SK-N-SH treated with all-trans-retinoic acid at 6 μM for 48 hours (cell line): ENCODE results near the gene AP3D1.

Experiments
- ATAC-seq: fragments of 200-7000 bp; cut with Tn5 transposase; 3 replicates; pipeline ENCODE4 v1.9.1; 2020; ENCODE audit warnings: mild to moderate bottlenecking, moderate library complexity
- ARNTL ChIP-seq: fragments of 450-650 bp; formaldehyde crosslinking; IDR thresholded peaks from 2 replicates; pipeline ENCODE4 v1.5.0; 2020; ENCODE audit warnings: low read depth, mild to moderate bottlenecking, moderate library complexity, borderline replicate concordance
- BACH2 ChIP-seq: fragments of 250-450 bp; sonication (Bioruptor Pico); IDR thresholded peaks from 2 replicates; pipeline ENCODE4 v1.9.0; 2021; ENCODE audit warnings: mild to moderate bottlenecking, borderline replicate concordance
- CSDC2 ChIP-seq: fragments of 250-450 bp; sonication (Bioruptor Pico); IDR thresholded peaks from 2 replicates; pipeline ENCODE4 v1.5.0; 2020; ENCODE audit warnings: mild to moderate bottlenecking, moderate library complexity
- ESRRG ChIP-seq: fragments of 250-450 bp; sonication (Bioruptor Pico); IDR thresholded peaks from 2 replicates; pipeline ENCODE4 v1.6.1; 2021; ENCODE audit warnings: mild to moderate bottlenecking
- GLIS3 ChIP-seq: fragments of 250-450 bp; sonication (Bioruptor Pico); IDR thresholded peaks from 2 replicates; pipeline ENCODE4 v1.5.0; 2020; ENCODE audit warnings: mild to moderate bottlenecking, moderate library complexity
- ISL1 ChIP-seq: fragments of 250-450 bp; sonication (Bioruptor Pico); IDR thresholded peaks from 2 replicates; pipeline ENCODE4 v2.1.2; 2022; ENCODE audit warnings: mild to moderate bottlenecking, moderate library complexity
- OSR1 ChIP-seq: fragments of 250-450 bp; sonication (Bioruptor Pico); IDR thresholded peaks from 2 replicates; pipeline ENCODE4 v1.8.0; 2022; ENCODE audit warnings: moderate library complexity, mild to moderate bottlenecking, inconsistent platforms
- RARB ChIP-seq: fragments of 250-450 bp; sonication (Bioruptor Pico); IDR thresholded peaks from 2 replicates; pipeline ENCODE4 v1.8.0; 2021; ENCODE audit warnings: mild to moderate bottlenecking, moderate library complexity
- SNAI2 ChIP-seq: fragments of 250-450 bp; sonication (Bioruptor Pico); IDR thresholded peaks from 2 replicates; pipeline ENCODE4 v1.5.0; 2020; ENCODE audit warnings: mild to moderate bottlenecking, moderate library complexity
- TCF4 ChIP-seq: fragments of 250-450 bp; sonication (Bioruptor Pico); IDR thresholded peaks from 2 replicates; pipeline ENCODE4 v1.8.0; 2021; ENCODE audit warnings: mild to moderate bottlenecking, moderate library complexity, borderline replicate concordance
- ZC3H10 ChIP-seq: fragments of 250-450 bp; sonication (Bioruptor Pico); IDR thresholded peaks from 2 replicates; pipeline ENCODE4 v1.5.1; 2021; ENCODE audit warnings: mild to moderate bottlenecking, moderate library complexity
- ZFP3 ChIP-seq: fragments of 250-450 bp; sonication (Bioruptor Pico); IDR thresholded peaks from 2 replicates; pipeline ENCODE4 v1.5.0; 2020; ENCODE audit warnings: mild to moderate bottlenecking, moderate library complexity
- ZFP30 ChIP-seq: fragments of 450-650 bp; formaldehyde crosslinking; IDR thresholded peaks from 2 replicates; pipeline ENCODE4 v1.5.0; 2022; ENCODE audit warnings: mild to moderate bottlenecking, moderate library complexity
- ZNF565 ChIP-seq: fragments of 450-650 bp; formaldehyde crosslinking; conservative IDR thresholded peaks from 2 replicates; pipeline ENCODE4 v1.5.0; 2020; ENCODE audit warnings: low read depth, mild to moderate bottlenecking, moderate library complexity
- ZNF70 ChIP-seq: fragments of 450-650 bp; formaldehyde crosslinking; IDR thresholded peaks from 2 replicates; pipeline ENCODE4 v1.5.0; 2020; ENCODE audit warnings: mild to moderate bottlenecking, moderate library complexity
- ZNF8 ChIP-seq: fragments of 450-650 bp; formaldehyde crosslinking; IDR thresholded peaks from 2 replicates; pipeline ENCODE4 v1.5.0; 2020; ENCODE audit warnings: mild to moderate bottlenecking, moderate library complexity
- TF ChIP-seq, protein P1 (sequence below): fragments of 250-450 bp; sonication (Bioruptor Pico); IDR thresholded peaks from 2 replicates; pipeline ENCODE4 v1.5.1; 2021; ENCODE audit warnings: mild to moderate bottlenecking, moderate library complexity
- TF ChIP-seq, protein P2 (sequence below): fragments of 250-450 bp; sonication (Bioruptor Pico); IDR thresholded peaks from 2 replicates; pipeline ENCODE4 v1.8.0; 2021; ENCODE audit warnings: low read depth, mild to moderate bottlenecking, moderate library complexity, borderline replicate concordance
- TF ChIP-seq, protein P3 (sequence below): fragments of 250-450 bp; sonication (Bioruptor Pico); IDR thresholded peaks from 2 replicates; pipeline ENCODE4 v1.5.0; 2020; ENCODE audit warnings: mild to moderate bottlenecking, moderate library complexity
- TF ChIP-seq, protein P4 (sequence below): fragments of 250-450 bp; sonication (Bioruptor Pico); IDR thresholded peaks from 2 replicates; pipeline ENCODE4 v1.8.0; 2020; ENCODE audit warnings: mild to moderate bottlenecking, moderate library complexity, borderline replicate concordance

Gene AP3D1

DNA sequence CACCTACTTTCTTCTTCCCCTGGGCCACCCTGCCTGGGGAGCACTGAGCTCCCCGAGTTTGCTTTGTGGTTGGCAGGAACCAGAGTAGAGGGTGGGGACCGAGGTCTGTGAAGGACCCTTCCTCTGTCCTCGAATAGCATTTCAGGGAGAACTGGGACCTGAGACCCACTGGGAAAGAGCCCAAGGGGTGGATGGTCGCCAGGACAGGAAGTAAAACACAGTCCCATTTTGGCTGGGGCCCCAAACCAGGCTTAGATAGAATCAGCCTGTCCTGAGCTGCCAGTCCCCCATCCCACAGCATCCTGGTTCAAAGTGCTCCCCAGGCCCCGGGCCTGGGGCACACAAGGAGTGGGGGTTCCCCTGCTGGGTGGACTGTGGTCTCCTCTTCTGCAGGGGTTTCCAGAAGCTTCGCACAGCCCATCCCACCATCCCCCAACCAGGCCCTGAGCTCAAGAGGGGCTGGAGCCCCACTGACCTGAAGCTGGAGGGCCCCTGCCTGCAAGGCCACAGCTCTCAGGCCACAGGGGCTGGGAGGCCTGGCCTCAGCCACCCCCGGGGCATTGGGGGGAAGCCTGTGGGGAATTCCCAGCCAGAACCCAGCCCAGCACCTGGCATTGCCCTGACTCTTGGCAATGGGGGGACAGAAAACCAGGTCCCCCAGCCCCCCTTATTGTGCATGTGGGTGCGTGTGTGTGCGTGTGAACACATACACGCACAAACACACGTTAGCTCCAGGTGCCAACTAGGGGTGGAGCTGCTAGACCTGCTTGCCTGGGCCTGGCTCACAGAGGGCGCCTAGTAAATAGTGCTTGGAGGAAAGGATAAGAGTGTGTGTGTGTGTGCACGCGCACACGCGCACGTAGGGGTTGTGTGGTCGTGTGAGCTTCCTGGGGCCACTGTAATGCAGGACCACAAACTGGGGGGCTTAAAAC, 99.3 kb downstream of the AP3D1 start:
- TF ChIP-seq SNAI2 (CRISPR knock-in tag), result no peak
- no peak for TF ChIP-seq RARB (CRISPR knock-in tag)
- TF ChIP-seq ZFP3 (CRISPR knock-in tag), result no peak
- TF ChIP-seq ZNF70, result no peak
- TF ChIP-seq, protein P1, sequence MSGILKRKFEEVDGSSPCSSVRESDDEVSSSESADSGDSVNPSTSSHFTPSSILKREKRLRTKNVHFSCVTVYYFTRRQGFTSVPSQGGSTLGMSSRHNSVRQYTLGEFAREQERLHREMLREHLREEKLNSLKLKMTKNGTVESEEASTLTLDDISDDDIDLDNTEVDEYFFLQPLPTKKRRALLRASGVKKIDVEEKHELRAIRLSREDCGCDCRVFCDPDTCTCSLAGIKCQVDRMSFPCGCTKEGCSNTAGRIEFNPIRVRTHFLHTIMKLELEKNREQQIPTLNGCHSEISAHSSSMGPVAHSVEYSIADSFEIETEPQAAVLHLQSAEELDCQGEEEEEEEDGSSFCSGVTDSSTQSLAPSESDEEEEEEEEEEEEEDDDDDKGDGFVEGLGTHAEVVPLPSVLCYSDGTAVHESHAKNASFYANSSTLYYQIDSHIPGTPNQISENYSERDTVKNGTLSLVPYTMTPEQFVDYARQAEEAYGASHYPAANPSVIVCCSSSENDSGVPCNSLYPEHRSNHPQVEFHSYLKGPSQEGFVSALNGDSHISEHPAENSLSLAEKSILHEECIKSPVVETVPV (CRISPR knock-in tag), result no peak
- TF ChIP-seq, protein P2, sequence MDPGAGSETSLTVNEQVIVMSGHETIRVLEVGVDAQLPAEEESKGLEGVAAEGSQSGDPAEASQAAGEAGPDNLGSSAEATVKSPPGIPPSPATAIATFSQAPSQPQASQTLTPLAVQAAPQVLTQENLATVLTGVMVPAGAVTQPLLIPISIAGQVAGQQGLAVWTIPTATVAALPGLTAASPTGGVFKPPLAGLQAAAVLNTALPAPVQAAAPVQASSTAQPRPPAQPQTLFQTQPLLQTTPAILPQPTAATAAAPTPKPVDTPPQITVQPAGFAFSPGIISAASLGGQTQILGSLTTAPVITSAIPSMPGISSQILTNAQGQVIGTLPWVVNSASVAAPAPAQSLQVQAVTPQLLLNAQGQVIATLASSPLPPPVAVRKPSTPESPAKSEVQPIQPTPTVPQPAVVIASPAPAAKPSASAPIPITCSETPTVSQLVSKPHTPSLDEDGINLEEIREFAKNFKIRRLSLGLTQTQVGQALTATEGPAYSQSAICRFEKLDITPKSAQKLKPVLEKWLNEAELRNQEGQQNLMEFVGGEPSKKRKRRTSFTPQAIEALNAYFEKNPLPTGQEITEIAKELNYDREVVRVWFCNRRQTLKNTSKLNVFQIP (CRISPR knock-in tag), result no peak
- TF ChIP-seq OSR1 (CRISPR knock-in tag), result no peak
- no peak for TF ChIP-seq ARNTL
- no peak for TF ChIP-seq CSDC2 (CRISPR knock-in tag)
- no peak for TF ChIP-seq ISL1 (CRISPR knock-in tag)
- TF ChIP-seq, protein P3, sequence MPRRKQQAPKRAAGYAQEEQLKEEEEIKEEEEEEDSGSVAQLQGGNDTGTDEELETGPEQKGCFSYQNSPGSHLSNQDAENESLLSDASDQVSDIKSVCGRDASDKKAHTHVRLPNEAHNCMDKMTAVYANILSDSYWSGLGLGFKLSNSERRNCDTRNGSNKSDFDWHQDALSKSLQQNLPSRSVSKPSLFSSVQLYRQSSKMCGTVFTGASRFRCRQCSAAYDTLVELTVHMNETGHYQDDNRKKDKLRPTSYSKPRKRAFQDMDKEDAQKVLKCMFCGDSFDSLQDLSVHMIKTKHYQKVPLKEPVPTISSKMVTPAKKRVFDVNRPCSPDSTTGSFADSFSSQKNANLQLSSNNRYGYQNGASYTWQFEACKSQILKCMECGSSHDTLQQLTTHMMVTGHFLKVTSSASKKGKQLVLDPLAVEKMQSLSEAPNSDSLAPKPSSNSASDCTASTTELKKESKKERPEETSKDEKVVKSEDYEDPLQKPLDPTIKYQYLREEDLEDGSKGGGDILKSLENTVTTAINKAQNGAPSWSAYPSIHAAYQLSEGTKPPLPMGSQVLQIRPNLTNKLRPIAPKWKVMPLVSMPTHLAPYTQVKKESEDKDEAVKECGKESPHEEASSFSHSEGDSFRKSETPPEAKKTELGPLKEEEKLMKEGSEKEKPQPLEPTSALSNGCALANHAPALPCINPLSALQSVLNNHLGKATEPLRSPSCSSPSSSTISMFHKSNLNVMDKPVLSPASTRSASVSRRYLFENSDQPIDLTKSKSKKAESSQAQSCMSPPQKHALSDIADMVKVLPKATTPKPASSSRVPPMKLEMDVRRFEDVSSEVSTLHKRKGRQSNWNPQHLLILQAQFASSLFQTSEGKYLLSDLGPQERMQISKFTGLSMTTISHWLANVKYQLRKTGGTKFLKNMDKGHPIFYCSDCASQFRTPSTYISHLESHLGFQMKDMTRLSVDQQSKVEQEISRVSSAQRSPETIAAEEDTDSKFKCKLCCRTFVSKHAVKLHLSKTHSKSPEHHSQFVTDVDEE (CRISPR knock-in tag), result no peak
- no peak for TF ChIP-seq ESRRG (CRISPR knock-in tag)
- no peak for TF ChIP-seq ZFP30 (CRISPR knock-in tag)
- TF ChIP-seq BACH2, result no peak
- no peak for TF ChIP-seq ZNF8 (CRISPR knock-in tag)
- no peak for TF ChIP-seq GLIS3 (CRISPR knock-in tag)
- TF ChIP-seq TCF4 (CRISPR knock-in tag), result no peak
- no peak for ATAC-seq

DNA sequence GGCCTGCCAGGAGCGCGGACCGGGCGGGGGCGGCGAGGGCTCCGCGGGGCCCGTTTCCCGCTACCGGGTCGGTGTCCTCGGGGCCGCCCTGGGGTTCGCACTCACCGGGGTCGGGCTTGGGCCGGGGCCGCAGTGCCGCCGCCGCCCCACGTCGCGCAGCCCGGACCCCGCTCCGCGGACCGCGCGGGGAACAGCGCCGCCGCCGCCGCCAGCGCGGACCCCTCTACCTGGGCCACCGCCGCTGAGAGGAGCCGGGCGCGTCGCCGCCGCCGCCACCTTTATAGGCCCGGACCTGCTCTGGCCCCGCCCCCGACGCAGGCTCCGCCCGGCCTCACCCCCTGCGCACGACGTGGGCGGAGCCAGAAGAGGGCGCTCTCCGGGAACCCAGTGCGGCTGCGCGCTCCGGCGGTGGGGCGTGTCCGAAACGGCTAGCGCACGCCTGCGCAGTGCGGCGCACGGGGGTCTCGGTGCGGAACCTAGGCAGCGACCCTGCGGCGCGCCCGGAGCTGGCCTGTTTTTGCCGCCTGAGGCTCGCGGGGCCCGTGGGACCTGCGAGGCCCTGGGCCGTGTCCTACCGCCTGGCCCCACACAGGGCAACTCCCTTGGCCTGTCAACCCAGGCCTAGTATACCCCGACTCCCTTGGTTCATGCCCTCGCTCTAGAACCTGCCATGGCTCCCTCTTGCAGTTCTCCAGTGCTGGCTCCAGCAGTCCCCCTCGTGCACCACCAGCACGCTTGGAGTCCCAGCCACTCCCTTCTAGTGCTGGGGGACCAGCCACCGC, 100.2 kb downstream of the AP3D1 start, which contains the start of gene MKNK2:
MKNK2 (minus strand) TSS at position 254 of the 782 bp plus-strand sequence. CDS start 393 bp downstream, outside the sequence.
- no peak for TF ChIP-seq OSR1 (CRISPR knock-in tag)
- TF ChIP-seq ZNF70, result no peak
- TF ChIP-seq GLIS3 (CRISPR knock-in tag), result 0 out of 2 replicates have a peak, but pooled peaks have one; percentile 33
- no peak for TF ChIP-seq SNAI2 (CRISPR knock-in tag)
- TF ChIP-seq CSDC2 (CRISPR knock-in tag), result no peak
- no peak for TF ChIP-seq BACH2
- TF ChIP-seq, protein P4, sequence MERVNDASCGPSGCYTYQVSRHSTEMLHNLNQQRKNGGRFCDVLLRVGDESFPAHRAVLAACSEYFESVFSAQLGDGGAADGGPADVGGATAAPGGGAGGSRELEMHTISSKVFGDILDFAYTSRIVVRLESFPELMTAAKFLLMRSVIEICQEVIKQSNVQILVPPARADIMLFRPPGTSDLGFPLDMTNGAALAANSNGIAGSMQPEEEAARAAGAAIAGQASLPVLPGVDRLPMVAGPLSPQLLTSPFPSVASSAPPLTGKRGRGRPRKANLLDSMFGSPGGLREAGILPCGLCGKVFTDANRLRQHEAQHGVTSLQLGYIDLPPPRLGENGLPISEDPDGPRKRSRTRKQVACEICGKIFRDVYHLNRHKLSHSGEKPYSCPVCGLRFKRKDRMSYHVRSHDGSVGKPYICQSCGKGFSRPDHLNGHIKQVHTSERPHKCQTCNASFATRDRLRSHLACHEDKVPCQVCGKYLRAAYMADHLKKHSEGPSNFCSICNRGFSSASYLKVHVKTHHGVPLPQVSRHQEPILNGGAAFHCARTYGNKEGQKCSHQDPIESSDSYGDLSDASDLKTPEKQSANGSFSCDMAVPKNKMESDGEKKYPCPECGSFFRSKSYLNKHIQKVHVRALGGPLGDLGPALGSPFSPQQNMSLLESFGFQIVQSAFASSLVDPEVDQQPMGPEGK (CRISPR knock-in tag), result 0 out of 2 replicates have a peak, but pooled peaks have one; percentile 35
- 0 out of 2 replicates have a peak, but pooled peaks have one; percentile 46 for TF ChIP-seq ZC3H10 (CRISPR knock-in tag)
- no peak for TF ChIP-seq RARB (CRISPR knock-in tag)
- no peak for TF ChIP-seq ZNF565 (CRISPR knock-in tag)
- TF ChIP-seq ZFP30 (CRISPR knock-in tag), result no peak
- TF ChIP-seq ZNF8 (CRISPR knock-in tag), result no peak
- ATAC-seq, result peak; percentile 73
